GM12873 (cell line): ENCODE results near the gene SP110.

ENCODE experiments used
- TF ChIP-seq, protein P1 (sequence below): IDR thresholded peaks from 2 replicates; pipeline ENCODE4 v1.5.1; 2012; ENCODE audit warnings: low read depth, mild to moderate bottlenecking, moderate library complexity, low read length, control low read depth; ENCODE audit not compliant: insufficient read depth; ENCODE audit errors: missing control alignments

SP110 gene

GRCh38 chr2:230178546-230179485 lies 41.0 kb downstream of the SP110 start:
- TF ChIP-seq, protein P1, sequence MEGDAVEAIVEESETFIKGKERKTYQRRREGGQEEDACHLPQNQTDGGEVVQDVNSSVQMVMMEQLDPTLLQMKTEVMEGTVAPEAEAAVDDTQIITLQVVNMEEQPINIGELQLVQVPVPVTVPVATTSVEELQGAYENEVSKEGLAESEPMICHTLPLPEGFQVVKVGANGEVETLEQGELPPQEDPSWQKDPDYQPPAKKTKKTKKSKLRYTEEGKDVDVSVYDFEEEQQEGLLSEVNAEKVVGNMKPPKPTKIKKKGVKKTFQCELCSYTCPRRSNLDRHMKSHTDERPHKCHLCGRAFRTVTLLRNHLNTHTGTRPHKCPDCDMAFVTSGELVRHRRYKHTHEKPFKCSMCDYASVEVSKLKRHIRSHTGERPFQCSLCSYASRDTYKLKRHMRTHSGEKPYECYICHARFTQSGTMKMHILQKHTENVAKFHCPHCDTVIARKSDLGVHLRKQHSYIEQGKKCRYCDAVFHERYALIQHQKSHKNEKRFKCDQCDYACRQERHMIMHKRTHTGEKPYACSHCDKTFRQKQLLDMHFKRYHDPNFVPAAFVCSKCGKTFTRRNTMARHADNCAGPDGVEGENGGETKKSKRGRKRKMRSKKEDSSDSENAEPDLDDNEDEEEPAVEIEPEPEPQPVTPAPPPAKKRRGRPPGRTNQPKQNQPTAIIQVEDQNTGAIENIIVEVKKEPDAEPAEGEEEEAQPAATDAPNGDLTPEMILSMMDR: no peak

GRCh38 chr2:230176996-230177395 lies 42.8 kb downstream of the SP110 start:
- TF ChIP-seq, protein P1: no peak

DNA sequence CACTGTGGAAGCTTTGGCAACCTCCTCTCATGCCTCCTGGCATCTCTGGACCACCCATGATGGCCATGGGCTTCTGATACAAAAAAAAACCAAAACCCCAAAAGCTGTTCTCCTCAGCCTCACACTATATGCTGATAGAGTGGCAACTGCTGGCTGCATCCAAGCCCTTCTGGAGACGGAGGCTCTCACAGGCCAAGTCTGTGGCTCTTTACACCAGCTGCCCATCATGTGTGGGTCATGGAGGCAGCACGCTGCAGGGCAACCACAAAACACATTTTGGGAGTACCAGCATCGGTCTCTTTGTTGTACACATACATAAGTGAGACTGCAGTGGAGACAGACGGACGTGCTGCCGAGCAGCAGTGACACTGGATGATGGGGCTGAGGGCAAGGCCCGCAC lies 45.3 kb downstream of the SP110 start:
- TF ChIP-seq, protein P1: no peak

- TF ChIP-seq, protein P1: no peak
Measured at GRCh38 chr2:230172852-230173251, 46.9 kb downstream of the SP110 start.

GRCh38 chr2:230172156-230172555 lies 47.6 kb downstream of the SP110 start:
- TF ChIP-seq, protein P1: no peak

DNA sequence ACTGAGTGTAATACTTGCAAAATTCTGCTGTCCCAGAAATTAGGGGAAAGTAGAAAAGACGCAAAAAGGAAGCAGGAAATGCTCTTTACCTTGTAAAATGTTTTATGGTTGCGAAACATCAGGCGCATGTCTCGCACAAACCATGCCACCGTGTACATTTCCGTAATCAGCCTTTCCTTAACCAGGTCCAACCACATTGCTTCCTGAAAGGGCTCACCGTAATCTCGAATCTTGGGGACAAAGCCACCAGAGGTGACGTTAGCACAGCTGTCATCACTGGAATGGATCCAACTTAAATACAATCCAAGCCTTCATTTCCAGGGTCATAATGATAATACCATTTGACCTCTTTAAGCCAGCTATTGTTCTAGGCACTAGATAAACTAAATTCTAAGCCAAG lies 49.3 kb downstream of the SP110 start:
- TF ChIP-seq, protein P1: no peak

- TF ChIP-seq, protein P1: no peak
Measured at GRCh38 chr2:230166557-230167170, 53.1 kb downstream of the SP110 start.
